Measurements from ENCODE around the gene RIMS4.
"Not testable (repeated sequence)": the region's sequence is repeated elsewhere in the genome, so short reads cannot be mapped to it uniquely, and the experiment has no call there.

Gene RIMS4

DNA sequence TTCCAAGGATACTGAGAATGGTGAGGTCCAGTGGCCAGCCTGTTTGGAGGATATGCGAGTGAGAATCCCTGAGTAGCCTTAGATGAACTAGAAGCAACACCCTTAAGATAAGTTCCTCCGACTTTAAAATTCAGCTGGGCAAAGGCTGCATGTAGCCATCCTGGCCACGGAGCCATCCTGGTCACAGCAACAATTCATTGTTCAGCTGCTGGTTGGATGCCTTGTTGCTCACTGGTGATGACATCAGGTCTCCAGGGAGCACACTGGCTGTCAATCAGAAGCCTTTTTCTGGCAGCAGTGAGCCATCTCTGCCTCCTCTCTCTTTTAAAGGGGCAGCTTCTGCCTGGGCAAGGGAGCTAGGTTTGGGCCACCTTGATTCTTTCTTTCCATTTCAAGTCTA, 22.4 kb upstream of the RIMS4 start:
- POLR2A ChIA-PET: no interaction called here
- Histone ChIP-seq H3K27ac (ENCODE audit: insufficient read depth in 1 of 2, low read depth in 1 of 2, low read length in 2 of 2, poor library complexity in 1 of 2, severe bottlenecking in 2 of 2) (no peak overlapping the region), H3K36me3 (ENCODE audit: control insufficient read depth in 4 of 4, insufficient read depth in 4 of 4, low read length in 3 of 4) (no peaks in the 10 kb centered on the region), H3K9me3 (ENCODE audit: control extremely low read depth in 1 of 5, control insufficient read depth in 4 of 5, insufficient read depth in 2 of 5, low read depth in 1 of 5, low read length in 4 of 5) (peaks cover 0 to 5% (median 2%) of the 10 kb centered on the region in 5 experiments), H3K27me3 (replicated peaks in 2 of 5; ENCODE audit: control insufficient read depth in 4 of 5, insufficient read depth in 5 of 5, low read length in 4 of 5) (peaks cover 0 to 37% (median 12%) of the 10 kb centered on the region in 5 experiments), H3K4me1 (ENCODE audit: control extremely low read depth in 1 of 4, control insufficient read depth in 4 of 4, insufficient read depth in 4 of 4, low read length in 3 of 4) (no peaks in the 10 kb centered on the region), H3K4me3 (ENCODE audit: control insufficient read depth in 1 of 7, extremely low read depth in 1 of 7, insufficient read depth in 4 of 7, low read depth in 2 of 7, low read length in 6 of 7) (no peak overlapping the region)
- CTCF ChIA-PET: interaction anchor here (1.0 kb wide), 1 partner anchor 24 kb away, joined by 3 read pairs; no protein-coding TSS in a partner anchor
- WGBS (ENCODE audit: insufficient coverage): 78% methylated on average over 3 of the region's 3 CpGs
- DNase-seq: no peak

DNA sequence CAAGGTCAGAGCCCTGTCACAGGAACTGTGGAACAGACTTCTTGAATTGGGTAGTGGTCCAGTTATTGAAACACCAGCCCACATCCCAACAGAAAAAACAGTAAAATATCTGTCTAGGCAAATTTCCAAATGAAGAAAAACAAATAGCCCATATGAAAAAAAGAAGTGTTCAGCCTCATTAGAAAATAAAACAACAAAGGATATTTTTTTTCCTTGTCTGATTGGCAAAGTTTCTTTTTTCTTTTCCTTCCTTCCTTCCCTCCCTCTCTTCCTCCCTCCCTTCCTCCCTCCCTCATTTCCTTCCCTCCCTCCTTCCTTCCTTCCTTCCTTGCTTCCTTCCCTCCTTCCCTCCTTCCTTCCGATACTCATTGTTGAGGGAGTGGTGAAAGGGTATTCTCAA, 20.6 kb upstream of the RIMS4 start:
- H3K9me3 ChIP-seq (ENCODE audit: control extremely low read depth in 1 of 5, control insufficient read depth in 4 of 5, insufficient read depth in 2 of 5, low read depth in 1 of 5, low read length in 4 of 5): peaks cover 0 to 5% (median 2%) of the 10 kb centered on the region in 5 experiments
- no CpG with 5 or more reads among the region's 1 CpG for WGBS (ENCODE audit: insufficient coverage)
- ChIA-PET POLR2A (no interaction called here), CTCF (no interaction called here)
- no peaks in the 10 kb centered on the region for H3K36me3 ChIP-seq (ENCODE audit: control insufficient read depth in 4 of 4, insufficient read depth in 4 of 4, low read length in 3 of 4)
- H3K4me1 ChIP-seq (ENCODE audit: control extremely low read depth in 1 of 4, control insufficient read depth in 4 of 4, insufficient read depth in 4 of 4, low read length in 3 of 4): no peaks in the 10 kb centered on the region
- H3K27me3 ChIP-seq (replicated peaks in 2 of 5; ENCODE audit: control insufficient read depth in 4 of 5, insufficient read depth in 5 of 5, low read length in 4 of 5): peaks cover 0 to 22% (median 10%) of the 10 kb centered on the region in 5 experiments
- no peak overlapping the region for H3K27ac ChIP-seq (ENCODE audit: insufficient read depth in 1 of 2, low read depth in 1 of 2, low read length in 2 of 2, poor library complexity in 1 of 2, severe bottlenecking in 2 of 2)
- no peak for DNase-seq
- no peak overlapping the region for H3K4me3 ChIP-seq (ENCODE audit: control insufficient read depth in 1 of 7, extremely low read depth in 1 of 7, insufficient read depth in 4 of 7, low read depth in 2 of 7, low read length in 6 of 7)

DNA sequence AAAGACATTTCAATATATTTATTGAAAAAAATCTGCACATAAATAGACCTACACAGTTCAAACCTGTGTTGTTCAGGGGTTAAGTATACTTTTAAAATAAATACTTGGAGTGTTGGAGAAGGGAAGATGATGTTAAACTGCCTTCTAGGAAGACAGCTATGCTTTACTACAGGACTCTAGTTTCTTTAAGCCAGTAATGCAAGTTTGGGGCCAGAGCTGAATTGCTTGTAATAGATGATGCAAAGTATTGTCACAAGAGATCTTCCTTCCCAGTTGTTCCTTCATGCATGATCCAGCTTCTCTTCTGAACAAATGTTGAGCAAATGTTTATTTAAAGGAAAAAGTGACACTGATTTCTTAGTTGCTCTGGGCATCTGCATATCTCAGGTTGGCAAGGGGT, 20.2 kb upstream of the RIMS4 start:
- POLR2A ChIA-PET: no interaction called here
- peaks cover 0 to 5% (median 2%) of the 10 kb centered on the region in 5 experiments for H3K9me3 ChIP-seq (ENCODE audit: control extremely low read depth in 1 of 5, control insufficient read depth in 4 of 5, insufficient read depth in 2 of 5, low read depth in 1 of 5, low read length in 4 of 5)
- DNase-seq: no peak
- CTCF ChIA-PET: no interaction called here
- H3K27me3 ChIP-seq (replicated peaks in 2 of 5; ENCODE audit: control insufficient read depth in 4 of 5, insufficient read depth in 5 of 5, low read length in 4 of 5): peaks cover 0 to 22% (median 8%) of the 10 kb centered on the region in 5 experiments
- no peaks in the 10 kb centered on the region for H3K4me1 ChIP-seq (ENCODE audit: control extremely low read depth in 1 of 4, control insufficient read depth in 4 of 4, insufficient read depth in 4 of 4, low read length in 3 of 4)
- no peak overlapping the region for H3K27ac ChIP-seq (ENCODE audit: insufficient read depth in 1 of 2, low read depth in 1 of 2, low read length in 2 of 2, poor library complexity in 1 of 2, severe bottlenecking in 2 of 2)
- H3K36me3 ChIP-seq (ENCODE audit: control insufficient read depth in 4 of 4, insufficient read depth in 4 of 4, low read length in 3 of 4): no peaks in the 10 kb centered on the region
- no peak overlapping the region for H3K4me3 ChIP-seq (ENCODE audit: control insufficient read depth in 1 of 7, extremely low read depth in 1 of 7, insufficient read depth in 4 of 7, low read depth in 2 of 7, low read length in 6 of 7)

DNA sequence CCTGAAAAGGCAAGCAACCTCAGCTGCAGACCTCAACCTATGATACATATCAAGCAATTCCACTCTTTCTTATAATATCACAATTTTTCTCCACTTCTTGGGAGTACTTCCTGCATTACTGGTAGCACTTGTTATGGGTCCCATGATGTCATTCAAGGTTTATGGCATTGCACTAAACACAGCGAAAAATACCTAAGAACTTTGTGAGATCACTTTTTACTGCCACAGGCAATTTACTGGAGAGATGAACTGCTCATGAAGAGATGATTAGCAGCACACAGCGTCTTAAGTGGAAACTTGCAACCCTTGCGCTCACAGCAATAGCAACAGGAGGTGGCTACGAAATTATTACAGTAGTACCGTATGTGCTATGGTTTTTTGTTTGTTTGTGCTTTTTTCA, 19.3 kb upstream of the RIMS4 start:
- 100% methylated on average over 4 of the region's 5 CpGs for WGBS (ENCODE audit: insufficient coverage)
- ChIA-PET POLR2A (no interaction called here), CTCF (no interaction called here)
- Histone ChIP-seq H3K9me3 (ENCODE audit: control extremely low read depth in 1 of 5, control insufficient read depth in 4 of 5, insufficient read depth in 2 of 5, low read depth in 1 of 5, low read length in 4 of 5) (peaks cover 0 to 5% (median 2%) of the 10 kb centered on the region in 5 experiments), H3K4me1 (ENCODE audit: control extremely low read depth in 1 of 4, control insufficient read depth in 4 of 4, insufficient read depth in 4 of 4, low read length in 3 of 4) (no peaks in the 10 kb centered on the region), H3K36me3 (ENCODE audit: control insufficient read depth in 4 of 4, insufficient read depth in 4 of 4, low read length in 3 of 4) (no peaks in the 10 kb centered on the region), H3K27me3 (replicated peaks in 2 of 5; ENCODE audit: control insufficient read depth in 4 of 5, insufficient read depth in 5 of 5, low read length in 4 of 5) (peaks cover 0 to 22% (median 8%) of the 10 kb centered on the region in 5 experiments), H3K27ac (ENCODE audit: insufficient read depth in 1 of 2, low read depth in 1 of 2, low read length in 2 of 2, poor library complexity in 1 of 2, severe bottlenecking in 2 of 2) (no peak overlapping the region), H3K4me3 (ENCODE audit: control insufficient read depth in 1 of 7, extremely low read depth in 1 of 7, insufficient read depth in 4 of 7, low read depth in 2 of 7, low read length in 6 of 7) (no peak overlapping the region)
- no peak for DNase-seq

DNA sequence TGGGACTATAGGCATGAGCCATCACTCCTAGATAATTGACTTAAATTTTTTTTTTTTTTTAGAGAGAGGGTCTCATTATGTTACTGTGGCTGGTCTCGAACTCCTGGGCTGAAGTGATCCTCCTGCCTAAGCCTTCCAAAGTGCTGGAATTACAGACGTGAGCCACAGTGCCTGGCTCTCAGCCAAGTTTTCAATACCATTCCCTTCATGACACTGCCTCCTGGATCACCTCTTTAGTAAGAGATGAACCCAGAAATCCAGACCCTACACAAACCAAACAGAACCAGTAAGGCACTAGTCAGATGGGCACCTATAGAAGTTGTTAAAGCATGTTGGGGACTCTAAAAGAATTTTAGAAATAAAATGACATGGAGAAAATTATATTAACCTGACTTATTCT, 18.3 kb upstream of the RIMS4 start:
- Histone ChIP-seq H3K4me3 (ENCODE audit: control insufficient read depth in 1 of 7, extremely low read depth in 1 of 7, insufficient read depth in 4 of 7, low read depth in 2 of 7, low read length in 6 of 7) (no peak overlapping the region), H3K27ac (ENCODE audit: insufficient read depth in 1 of 2, low read depth in 1 of 2, low read length in 2 of 2, poor library complexity in 1 of 2, severe bottlenecking in 2 of 2) (no peak overlapping the region), H3K36me3 (ENCODE audit: control insufficient read depth in 4 of 4, insufficient read depth in 4 of 4, low read length in 3 of 4) (no peaks in the 10 kb centered on the region), H3K27me3 (replicated peaks in 2 of 5; ENCODE audit: control insufficient read depth in 4 of 5, insufficient read depth in 5 of 5, low read length in 4 of 5) (peaks cover 0 to 22% (median 8%) of the 10 kb centered on the region in 5 experiments), H3K9me3 (ENCODE audit: control extremely low read depth in 1 of 5, control insufficient read depth in 4 of 5, insufficient read depth in 2 of 5, low read depth in 1 of 5, low read length in 4 of 5) (peaks cover 0 to 5% (median 2%) of the 10 kb centered on the region in 5 experiments), H3K4me1 (ENCODE audit: control extremely low read depth in 1 of 4, control insufficient read depth in 4 of 4, insufficient read depth in 4 of 4, low read length in 3 of 4) (no peaks in the 10 kb centered on the region)
- POLR2A ChIA-PET: no interaction called here
- DNase-seq: no peak
- 86% methylated on average over 2 of the region's 2 CpGs for WGBS (ENCODE audit: insufficient coverage)
- CTCF ChIA-PET: interaction anchor here (0.6 kb wide), 1 partner anchor 28 kb away, joined by 3 read pairs; no protein-coding TSS in a partner anchor

DNA sequence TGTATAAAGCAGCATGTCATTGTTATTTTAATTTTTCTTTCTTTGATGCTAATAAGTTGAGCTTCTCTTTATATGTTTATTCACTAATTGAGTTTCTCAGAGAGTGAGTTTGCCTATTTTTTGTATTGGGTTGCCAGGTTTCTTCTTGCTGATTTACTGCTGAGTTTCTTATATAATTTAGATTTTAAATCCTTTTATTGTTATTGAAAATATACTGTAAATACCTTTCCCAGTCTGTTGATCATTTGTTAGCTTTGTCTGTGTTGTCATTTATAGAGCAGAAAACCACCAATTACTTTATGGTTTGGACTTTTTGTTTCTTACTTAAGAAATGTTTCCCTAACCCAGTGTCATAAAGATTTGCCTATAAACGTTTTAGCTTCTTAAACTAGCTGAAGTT, 17.1 kb upstream of the RIMS4 start:
- no CpG with 5 or more reads among the region's 1 CpG for WGBS (ENCODE audit: insufficient coverage)
- CTCF ChIA-PET: interaction anchor here (1.0 kb wide), 1 partner anchor 10 kb away, joined by 4 read pairs; no protein-coding TSS in a partner anchor

DNA sequence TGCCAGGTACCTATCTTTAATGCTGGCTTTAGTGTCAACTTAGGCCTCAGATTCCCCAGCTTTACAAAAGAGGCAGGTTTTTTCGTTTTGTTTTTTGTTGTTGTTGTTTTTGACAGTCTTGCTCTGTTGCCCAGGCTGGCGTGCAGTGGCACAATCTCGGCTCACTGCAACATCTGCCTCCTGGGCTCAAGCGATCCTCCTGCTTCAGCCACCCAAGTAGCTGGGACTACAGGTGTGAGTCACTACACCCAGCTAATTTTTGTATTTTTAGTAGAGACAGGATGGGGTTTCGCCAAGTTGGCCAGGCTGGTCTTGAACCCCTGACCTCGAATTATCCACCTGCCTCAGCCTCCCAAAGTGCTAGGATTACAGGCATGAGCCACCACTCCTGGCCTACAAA, 11.2 kb upstream of the RIMS4 start:
- H3K4me3 ChIP-seq (ENCODE audit: control insufficient read depth in 1 of 7, extremely low read depth in 1 of 7, insufficient read depth in 4 of 7, low read depth in 2 of 7, low read length in 6 of 7); H3K36me3 ChIP-seq (ENCODE audit: control insufficient read depth in 4 of 4, insufficient read depth in 4 of 4, low read length in 3 of 4); DNase-seq; POLR2A ChIA-PET; CTCF ChIA-PET; H3K9me3 ChIP-seq (ENCODE audit: control extremely low read depth in 1 of 5, control insufficient read depth in 4 of 5, insufficient read depth in 2 of 5, low read depth in 1 of 5, low read length in 4 of 5); H3K27me3 ChIP-seq (replicated peaks in 2 of 5; ENCODE audit: control insufficient read depth in 4 of 5, insufficient read depth in 5 of 5, low read length in 4 of 5); H3K4me1 ChIP-seq (ENCODE audit: control extremely low read depth in 1 of 4, control insufficient read depth in 4 of 4, insufficient read depth in 4 of 4, low read length in 3 of 4); H3K27ac ChIP-seq (ENCODE audit: insufficient read depth in 1 of 2, low read depth in 1 of 2, low read length in 2 of 2, poor library complexity in 1 of 2, severe bottlenecking in 2 of 2): not testable (repeated sequence)
- 100% methylated on average over 4 of the region's 6 CpGs for WGBS (ENCODE audit: insufficient coverage)

More for the DNA sequence above, 17.1 kb upstream of the RIMS4 start:
- H3K27me3 ChIP-seq (replicated peaks in 2 of 5; ENCODE audit: control insufficient read depth in 4 of 5, insufficient read depth in 5 of 5, low read length in 4 of 5): peaks cover 0 to 16% (median 6%) of the 10 kb centered on the region in 5 experiments
- DNase-seq: no peak
- no peaks in the 10 kb centered on the region for H3K36me3 ChIP-seq (ENCODE audit: control insufficient read depth in 4 of 4, insufficient read depth in 4 of 4, low read length in 3 of 4)
- no peak overlapping the region for H3K27ac ChIP-seq (ENCODE audit: insufficient read depth in 1 of 2, low read depth in 1 of 2, low read length in 2 of 2, poor library complexity in 1 of 2, severe bottlenecking in 2 of 2)
- no peak overlapping the region for H3K4me3 ChIP-seq (ENCODE audit: control insufficient read depth in 1 of 7, extremely low read depth in 1 of 7, insufficient read depth in 4 of 7, low read depth in 2 of 7, low read length in 6 of 7)
- peaks cover 0 to 5% (median 0%) of the 10 kb centered on the region in 5 experiments for H3K9me3 ChIP-seq (ENCODE audit: control extremely low read depth in 1 of 5, control insufficient read depth in 4 of 5, insufficient read depth in 2 of 5, low read depth in 1 of 5, low read length in 4 of 5)
- no peaks in the 10 kb centered on the region for H3K4me1 ChIP-seq (ENCODE audit: control extremely low read depth in 1 of 4, control insufficient read depth in 4 of 4, insufficient read depth in 4 of 4, low read length in 3 of 4)
- POLR2A ChIA-PET: no interaction called here
